Measurements from ENCODE around the gene CYTH1. TPM values are rescaled to one million over a fixed set of nuclear protein-coding genes. Genes with fewer than 3 reads are reported as not detected.

The CYTH1 gene
- total RNA-seq, 4 donors from 2014 or later = 50.0 to 139 (median 83.7) TPM

- TF ChIP-seq, protein P1, sequence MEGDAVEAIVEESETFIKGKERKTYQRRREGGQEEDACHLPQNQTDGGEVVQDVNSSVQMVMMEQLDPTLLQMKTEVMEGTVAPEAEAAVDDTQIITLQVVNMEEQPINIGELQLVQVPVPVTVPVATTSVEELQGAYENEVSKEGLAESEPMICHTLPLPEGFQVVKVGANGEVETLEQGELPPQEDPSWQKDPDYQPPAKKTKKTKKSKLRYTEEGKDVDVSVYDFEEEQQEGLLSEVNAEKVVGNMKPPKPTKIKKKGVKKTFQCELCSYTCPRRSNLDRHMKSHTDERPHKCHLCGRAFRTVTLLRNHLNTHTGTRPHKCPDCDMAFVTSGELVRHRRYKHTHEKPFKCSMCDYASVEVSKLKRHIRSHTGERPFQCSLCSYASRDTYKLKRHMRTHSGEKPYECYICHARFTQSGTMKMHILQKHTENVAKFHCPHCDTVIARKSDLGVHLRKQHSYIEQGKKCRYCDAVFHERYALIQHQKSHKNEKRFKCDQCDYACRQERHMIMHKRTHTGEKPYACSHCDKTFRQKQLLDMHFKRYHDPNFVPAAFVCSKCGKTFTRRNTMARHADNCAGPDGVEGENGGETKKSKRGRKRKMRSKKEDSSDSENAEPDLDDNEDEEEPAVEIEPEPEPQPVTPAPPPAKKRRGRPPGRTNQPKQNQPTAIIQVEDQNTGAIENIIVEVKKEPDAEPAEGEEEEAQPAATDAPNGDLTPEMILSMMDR (IDR thresholded peaks at IDR 0.05) = no peak
- DNase-seq (ENCODE audit: low spot score) (no peak), ATAC-seq (ENCODE audit: low FRiP score) (no peak)
These were observed 10.2 kb downstream of the CYTH1 start for GRCh38 chr17:78771758-78772382.

GRCh38 chr17:78769196-78769773 is 12.8 kb downstream of the CYTH1 start:
- ATAC-seq (ENCODE audit: low FRiP score) (no peak), DNase-seq (ENCODE audit: low spot score) (no peak)
- TF ChIP-seq, protein P1 (IDR thresholded peaks at IDR 0.05) = no peak

- TF ChIP-seq, protein P1 (IDR thresholded peaks at IDR 0.05) = no peak
- ATAC-seq (ENCODE audit: low FRiP score) (no peak), DNase-seq (ENCODE audit: low spot score) (no peak)
These were observed 14.3 kb downstream of the CYTH1 start for GRCh38 chr17:78767806-78768205.

GRCh38 chr17:78766743-78767294 is 15.3 kb downstream of the CYTH1 start:
- no peak for ATAC-seq (ENCODE audit: low FRiP score)
- TF ChIP-seq, protein P1 (IDR thresholded peaks at IDR 0.05) = no peak
- DNase-seq (ENCODE audit: low spot score) = no peak

- ATAC-seq (ENCODE audit: low FRiP score) (no peak), DNase-seq (ENCODE audit: low spot score) (no peak)
- TF ChIP-seq, protein P1 (IDR thresholded peaks at IDR 0.05) = no peak
These were observed 15.8 kb downstream of the CYTH1 start for GRCh38 chr17:78766225-78766624.

- DNase-seq (ENCODE audit: low spot score) (no peak), ATAC-seq (ENCODE audit: low FRiP score) (no peak)
- TF ChIP-seq, protein P1 (IDR thresholded peaks at IDR 0.05) = no peak
These were observed 16.3 kb downstream of the CYTH1 start for GRCh38 chr17:78765821-78766220.

DNA sequence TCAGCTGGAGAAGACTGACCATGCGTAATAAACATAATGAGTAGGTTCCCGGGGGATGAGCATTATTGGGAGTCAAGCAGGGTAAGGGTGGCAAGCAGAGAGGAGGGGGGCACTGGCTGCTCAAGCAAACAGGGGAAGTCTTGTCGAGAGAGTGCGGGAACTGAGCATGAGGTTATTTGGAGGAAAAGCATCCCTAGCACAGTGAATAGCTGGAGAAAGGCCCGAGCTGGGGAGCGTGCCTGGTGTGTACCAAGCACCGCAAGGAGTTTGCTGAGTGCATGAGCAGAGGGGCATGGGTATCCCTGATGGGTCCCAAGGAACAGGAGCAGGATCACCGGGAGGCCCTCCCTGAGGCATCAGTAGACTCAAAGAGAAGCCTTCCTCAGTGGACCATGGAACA is 17.2 kb downstream of the CYTH1 start:
- TF ChIP-seq, protein P1 (IDR thresholded peaks at IDR 0.05) = no peak
- no peak for ATAC-seq (ENCODE audit: low FRiP score)
- no peak for DNase-seq (ENCODE audit: low spot score)

Data from omental fat pad (tissue), 4 donors.